ENCODE results near the gene GRB10.
"Not testable (repeated sequence)": the region's sequence is repeated elsewhere in the genome, so short reads cannot be mapped to it uniquely, and the experiment has no call there.

Gene GRB10

GRCh38 chr7:50584793-50585408 is 197.8 kb downstream of the GRB10 start:
- no peak for DNase-seq (ENCODE audit: low read depth in 2 of 2)

GRCh38 chr7:50584386-50584785 is 198.3 kb downstream of the GRB10 start:
- no peak for DNase-seq (ENCODE audit: low read depth in 2 of 2)

DNA sequence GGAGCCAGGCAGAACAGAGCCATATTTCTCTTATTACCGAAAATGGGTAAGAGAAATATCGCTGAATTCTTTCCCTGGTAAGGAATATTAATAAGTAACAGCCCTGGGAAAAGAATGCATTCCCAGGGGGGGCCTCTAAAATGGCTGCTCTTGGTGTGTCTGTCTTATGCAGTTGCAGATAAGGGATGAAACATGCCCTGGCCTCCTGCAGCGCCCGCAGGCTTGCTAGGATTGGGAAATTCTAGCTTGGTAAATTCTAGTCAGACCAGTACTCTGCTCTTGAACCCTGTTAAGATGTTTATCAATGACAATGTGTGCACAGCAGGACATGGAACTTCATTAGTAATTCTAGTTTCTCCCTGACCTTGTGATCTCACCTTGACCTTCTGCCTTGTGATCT is 199.4 kb downstream of the GRB10 start:
- DNase-seq (ENCODE audit: low read depth in 2 of 2), result not testable (repeated sequence)

GRCh38 chr7:50582271-50582670 is 200.4 kb downstream of the GRB10 start:
- not testable (repeated sequence) for DNase-seq (ENCODE audit: low read depth in 2 of 2)

- DNase-seq (ENCODE audit: low read depth in 2 of 2), result not testable (repeated sequence)
Measured at GRCh38 chr7:50580666-50581065, 202.0 kb downstream of the GRB10 start.

DNA sequence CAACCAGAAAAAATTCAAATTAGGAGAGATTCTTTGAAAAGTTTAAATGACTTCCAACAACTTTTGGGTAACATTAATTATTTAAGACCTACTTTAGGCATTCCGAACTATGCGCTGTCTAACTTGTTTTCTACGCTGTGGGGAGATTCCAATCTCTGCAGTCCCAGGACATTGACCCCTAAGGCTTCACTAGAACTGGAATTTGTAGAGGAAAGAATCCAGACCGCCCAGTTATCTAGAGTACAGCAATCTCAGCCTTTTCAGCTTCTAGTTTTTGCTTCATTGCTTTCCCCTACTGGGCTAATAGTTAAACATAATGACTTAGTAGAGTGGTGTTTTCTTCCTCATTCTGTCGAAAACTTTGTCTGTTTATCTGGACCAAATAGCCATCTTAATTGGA is 202.6 kb downstream of the GRB10 start:
- no peak for DNase-seq (ENCODE audit: low read depth in 2 of 2)

DNA sequence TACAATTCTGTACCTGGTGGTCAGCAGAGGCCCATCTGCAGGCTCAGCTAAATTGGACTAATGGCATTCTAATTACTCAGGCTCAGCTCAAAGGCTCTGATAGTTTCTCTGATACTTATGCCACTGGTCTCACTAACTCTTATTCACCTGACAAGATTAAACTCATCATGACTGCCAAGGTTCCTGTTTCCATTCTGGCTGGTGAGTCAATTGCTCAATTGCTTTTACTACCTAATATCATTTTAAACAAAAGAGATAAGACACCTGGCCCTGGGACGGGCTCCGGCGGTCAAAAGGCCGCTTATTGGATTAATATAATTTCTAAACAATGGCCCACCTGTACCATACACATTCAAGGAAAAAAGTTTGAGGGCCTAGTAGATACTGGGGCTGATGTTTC is 204.6 kb downstream of the GRB10 start:
- not testable (repeated sequence) for DNase-seq (ENCODE audit: low read depth in 2 of 2)

GRCh38 chr7:50577569-50577968 is 205.1 kb downstream of the GRB10 start:
- no peak for DNase-seq (ENCODE audit: low read depth in 2 of 2)

- not testable (repeated sequence) for DNase-seq (ENCODE audit: low read depth in 2 of 2)
Measured at GRCh38 chr7:50576388-50576787, 206.3 kb downstream of the GRB10 start.

DNA sequence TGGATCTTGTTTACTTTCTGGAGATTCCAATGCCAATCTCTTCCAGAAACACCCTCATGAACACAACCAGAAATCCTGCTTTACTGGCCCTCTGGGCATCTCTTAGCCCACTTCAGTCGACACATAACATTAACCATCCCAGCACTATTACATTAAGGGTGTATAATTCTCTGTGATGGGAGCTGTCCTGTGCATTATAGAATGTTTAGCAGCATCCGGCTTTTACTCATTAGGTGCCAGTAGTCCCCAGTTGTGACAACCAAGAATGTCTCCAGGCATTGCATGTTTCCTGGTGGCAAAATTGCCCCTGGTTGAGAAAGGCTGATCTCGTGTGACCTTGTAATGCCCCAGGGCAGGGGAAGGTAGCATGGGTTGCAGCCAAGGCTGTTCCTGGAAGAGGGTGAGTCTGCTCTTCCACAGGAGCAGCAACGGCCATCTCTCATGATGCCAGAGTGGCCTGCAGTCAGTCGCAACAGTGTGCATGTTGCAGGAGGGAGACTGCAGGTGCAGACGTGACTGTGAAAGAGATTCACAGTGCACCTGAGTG is 214.9 kb downstream of the GRB10 start:
- DNase-seq (ENCODE audit: low read depth in 2 of 2), result no peak

GRCh38 chr7:50565977-50566376 is 216.7 kb downstream of the GRB10 start:
- no peak for DNase-seq (ENCODE audit: low read depth in 2 of 2)

DNA sequence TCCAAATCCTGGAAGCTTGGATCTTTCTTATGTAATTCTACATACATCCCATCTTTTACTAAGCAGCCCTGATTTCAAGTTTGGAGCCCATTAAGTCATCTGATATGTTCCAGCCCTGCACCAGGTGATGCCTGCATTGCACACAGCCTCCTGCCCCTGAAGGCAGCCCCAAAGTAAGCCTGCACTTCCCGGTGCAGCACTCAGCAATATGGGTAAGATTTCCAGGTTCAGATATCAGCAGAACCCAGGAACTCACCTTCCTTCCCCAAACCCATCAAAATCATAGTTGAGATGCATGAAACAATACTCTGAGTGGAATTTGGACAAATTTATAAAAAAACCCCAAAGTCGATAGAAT is 217.2 kb downstream of the GRB10 start:
- DNase-seq (ENCODE audit: low read depth in 2 of 2), result no peak

DNA sequence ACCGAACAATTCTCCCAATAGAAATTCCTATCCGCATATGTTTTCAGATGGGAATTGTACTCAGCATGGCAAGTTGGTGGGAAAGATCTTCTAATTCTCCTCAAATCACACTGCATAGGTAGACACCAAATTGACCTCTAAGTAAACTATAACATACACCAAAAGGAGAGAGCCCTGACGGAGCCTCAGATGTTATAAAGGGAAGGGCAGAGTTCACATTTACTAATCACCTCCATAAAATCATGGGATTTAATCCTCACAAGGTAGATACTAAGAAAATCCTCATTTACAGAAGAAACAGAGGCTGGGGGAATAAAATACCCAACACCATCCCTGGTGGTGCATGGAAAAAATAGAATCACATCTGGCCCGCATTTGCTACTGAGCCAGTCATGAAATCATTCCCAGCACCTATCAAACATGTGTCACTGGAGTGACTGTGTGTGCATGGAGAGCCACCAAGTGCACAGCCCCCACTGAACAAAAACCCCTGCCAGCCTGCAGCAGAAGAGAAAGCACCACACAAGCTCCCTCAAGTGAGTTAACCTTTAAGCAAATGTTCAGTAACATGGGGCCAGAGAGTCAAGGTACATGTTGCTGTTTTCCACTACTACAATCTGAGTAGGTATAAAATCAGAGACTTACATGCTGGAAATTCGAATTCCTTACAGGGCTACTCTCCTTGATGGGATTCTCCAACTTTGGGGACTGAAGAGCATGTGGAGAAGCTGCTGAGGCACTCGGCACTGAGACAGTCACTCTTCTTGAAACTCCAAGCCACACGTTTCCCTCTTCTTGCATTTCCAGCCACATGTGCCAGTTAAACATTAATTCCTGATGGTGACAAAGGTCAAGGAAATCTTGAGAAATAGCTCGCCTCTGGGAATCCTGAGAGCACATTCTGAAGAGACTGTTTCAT is 217.8 kb downstream of the GRB10 start, which contains the start of gene DDC:
TSS of gene DDC (minus strand) at position 766 of the 919 bp plus-strand sequence. CDS start 21,320 bp downstream, outside the sequence.
- no peak for DNase-seq (ENCODE audit: low read depth in 2 of 2)

GRCh38 chr7:50564171-50564570 is 218.5 kb downstream of the GRB10 start:
- DNase-seq (ENCODE audit: low read depth in 2 of 2), result no peak

- DNase-seq (ENCODE audit: low read depth in 2 of 2), result no peak
Measured at GRCh38 chr7:50562136-50562535, 220.6 kb downstream of the GRB10 start.

GRCh38 chr7:50560865-50561351 is 221.8 kb downstream of the GRB10 start:
- no peak for DNase-seq (ENCODE audit: low read depth in 2 of 2)

- no peak for DNase-seq (ENCODE audit: low read depth in 2 of 2)
Measured at GRCh38 chr7:50559881-50560280, 222.8 kb downstream of the GRB10 start.

DNA sequence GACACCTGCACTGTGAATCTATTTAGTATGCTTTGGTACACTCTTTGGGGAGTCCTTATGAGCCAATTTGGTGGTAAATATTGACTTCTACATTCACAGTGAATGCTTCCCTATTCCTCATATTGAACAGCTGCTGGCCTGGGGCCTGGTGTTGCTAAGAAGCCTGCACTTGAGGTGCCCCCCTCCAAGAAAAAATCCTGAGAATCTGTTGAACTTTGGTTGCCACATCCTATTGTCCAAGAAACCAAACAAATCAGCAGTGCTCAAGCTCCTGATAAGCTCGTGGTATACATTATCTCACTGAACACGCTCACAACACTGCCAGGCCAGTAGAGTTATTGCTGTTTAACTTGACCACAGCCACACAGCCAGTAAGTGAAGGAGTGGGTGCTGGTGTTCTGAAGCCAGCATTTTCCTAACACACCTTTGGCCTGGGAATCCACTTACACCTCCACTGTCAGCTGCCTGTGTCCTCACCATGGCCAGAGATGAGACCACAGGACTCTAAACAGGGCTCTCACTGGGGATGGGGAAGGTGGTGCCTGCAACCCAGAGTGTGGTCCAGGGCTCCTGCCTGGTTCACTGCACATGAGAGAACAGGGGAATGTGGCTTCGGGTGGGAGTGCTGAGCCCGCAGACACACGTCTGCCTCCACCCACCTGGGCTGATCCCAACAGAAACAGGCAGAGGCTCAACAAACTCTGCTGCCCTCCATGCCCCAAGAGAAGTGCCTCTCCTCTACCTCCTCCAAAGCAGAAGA is 224.2 kb downstream of the GRB10 start:
- no peak for DNase-seq (ENCODE audit: low read depth in 2 of 2)

GRCh38 chr7:50557099-50557498 is 225.6 kb downstream of the GRB10 start:
- no peak for DNase-seq (ENCODE audit: low read depth in 2 of 2)

DNA sequence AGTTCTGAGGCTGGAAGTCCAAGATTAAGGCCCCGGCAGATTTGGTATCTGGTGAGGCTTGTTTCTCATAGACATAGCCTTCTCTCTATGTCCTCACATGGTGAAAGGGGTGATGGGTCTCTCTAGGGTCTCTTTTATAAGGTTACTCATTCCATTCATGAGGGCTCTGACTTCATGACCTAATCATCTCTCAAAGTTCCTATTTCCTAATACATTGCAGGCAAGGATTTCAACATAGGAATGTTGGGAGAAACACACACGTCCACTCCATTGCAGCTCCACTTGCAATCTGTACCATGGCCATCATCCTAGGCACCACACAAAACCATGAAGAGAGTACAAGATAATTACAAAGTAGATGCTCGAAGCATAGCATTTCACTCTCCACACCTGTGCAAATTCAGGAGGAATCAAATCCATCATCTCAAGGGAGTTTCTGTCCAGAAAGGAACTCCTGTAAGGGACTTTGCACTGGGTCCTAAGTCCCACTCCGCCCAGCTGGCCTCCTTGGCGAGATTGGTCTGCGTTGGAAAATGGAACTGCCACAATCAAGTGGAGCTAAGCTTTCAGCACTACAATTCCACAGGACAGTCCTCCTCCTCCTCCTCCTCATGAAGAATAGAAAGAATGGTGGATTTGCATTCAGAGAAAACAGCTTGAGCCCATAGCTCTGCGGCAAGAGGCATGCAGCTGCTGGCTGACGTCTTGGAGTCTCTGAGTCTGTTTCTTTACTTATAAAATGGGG is 226.3 kb downstream of the GRB10 start:
- DNase-seq (ENCODE audit: low read depth in 2 of 2), result no peak

DNA sequence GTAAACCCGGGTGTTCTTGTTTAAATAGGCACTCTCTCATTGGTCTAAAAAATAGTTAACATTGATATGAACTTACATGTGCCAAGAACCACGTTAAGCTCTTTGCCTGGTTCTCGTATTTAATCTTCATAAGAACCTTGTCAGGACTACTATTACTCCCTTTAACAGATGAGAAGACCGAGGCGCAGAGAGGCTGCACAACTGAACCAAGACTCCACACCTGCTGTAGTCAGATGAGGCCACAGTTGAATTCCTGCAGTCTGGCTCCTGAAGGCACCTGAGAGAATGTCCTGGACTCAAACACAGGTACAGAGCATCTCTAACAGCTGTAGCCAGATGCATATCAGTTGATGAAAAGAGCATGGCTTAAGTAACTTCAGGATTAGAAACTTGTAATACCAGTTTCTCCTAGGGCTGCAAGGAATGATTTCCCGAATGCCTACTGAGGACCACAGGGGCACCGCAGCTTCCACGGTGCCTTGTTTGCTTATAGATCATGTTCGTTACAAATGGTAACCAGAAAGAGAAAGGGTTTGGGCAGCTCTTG is 227.0 kb downstream of the GRB10 start:
- DNase-seq (ENCODE audit: low read depth in 2 of 2), result no peak
